Activated T-helper 2 cell treated with anti-CD3 and anti-CD28 coated beads, Interferon-gamma antibody, Interleukin-2, Interleukin-4, amounts not matched to agents 10 μg/mL and 5 μg/mL and 100 μg/mL, durations not matched to agents 14 hours and 24 hours and 36 hours (primary cell): Measurements from ENCODE around the gene TRAPPC14. TPM values are rescaled to one million over a fixed set of nuclear protein-coding genes. Genes with fewer than 3 reads are reported as not detected.

Experiments used
- DNase-seq: peaks from one replicate; pipeline ENCODE4 v3.0.0; 2021; ENCODE audit warnings: low spot score
- H3K27ac Mint-ChIP-seq: one replicate; pipeline ENCODE4 v1.8.0; 2021; ENCODE audit warnings: mixed read lengths
- H3K27me3 Mint-ChIP-seq: one replicate; pipeline ENCODE4 v1.8.0; 2021; ENCODE audit warnings: low read depth, mixed read lengths
- H3K36me3 Mint-ChIP-seq: one replicate; pipeline ENCODE4 v1.8.0; 2021; ENCODE audit warnings: low read depth, mixed read lengths
- H3K4me1 Mint-ChIP-seq: one replicate; pipeline ENCODE4 v1.8.0; 2021; ENCODE audit warnings: low read depth, mixed read lengths
- H3K4me3 Mint-ChIP-seq: one replicate; pipeline ENCODE4 v1.8.0; 2021; ENCODE audit warnings: low read depth, mild to moderate bottlenecking, moderate library complexity, mixed read lengths
- H3K9me3 Mint-ChIP-seq: one replicate; pipeline ENCODE4 v1.8.0; 2021; ENCODE audit warnings: mixed read lengths
- intact Hi-C: fragments of 100-400 bp; cut with micrococcal nuclease; formaldehyde crosslinking; loops from one replicate; pipeline ENCODE4 v1.15.1; 2023
- total RNA-seq: library from RNA; stranded (reverse); gene quantifications from 2 replicates; pipeline ENCODE4 v1.2.3, GENCODE V29; 2022

Gene TRAPPC14
- total RNA-seq, 1 donor from 2014 or later, result 31.2 TPM

DNA sequence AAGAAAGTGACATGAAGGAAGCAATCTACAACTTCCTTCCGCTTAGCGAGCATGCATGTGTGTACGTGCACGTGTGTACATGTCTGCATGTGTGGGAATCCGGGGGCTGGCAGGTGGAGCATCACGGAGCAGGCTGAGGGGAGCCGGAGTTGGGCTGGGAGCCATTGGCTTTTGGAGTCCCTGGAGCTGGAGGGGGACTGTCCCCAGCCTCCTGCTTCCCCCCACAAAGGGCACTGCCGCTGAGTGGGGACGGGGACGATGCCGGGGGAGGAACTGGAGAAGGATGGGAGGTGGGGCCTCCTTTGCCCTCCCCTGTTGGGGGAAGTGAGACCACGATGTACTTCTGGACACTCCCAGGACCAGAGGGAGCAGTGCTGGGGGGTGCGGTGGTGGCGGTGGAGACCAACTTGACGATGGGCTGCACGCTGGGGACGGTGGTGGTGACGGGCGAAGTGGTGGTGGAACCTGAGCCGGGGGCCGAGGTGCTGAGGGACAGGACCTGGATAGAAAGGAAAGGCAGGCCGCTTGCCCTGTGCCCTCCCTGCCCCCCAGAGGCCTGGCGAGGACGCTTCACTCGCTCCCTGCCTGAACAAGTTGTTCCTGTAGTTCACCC lies 51.3 kb downstream of the TRAPPC14 start:
- intact Hi-C loops, result no loop called here
- DNase-seq, result no peak
- no peak overlapping the region for H3K4me3 Mint-ChIP-seq
- H3K27ac Mint-ChIP-seq, result no peak overlapping the region
- H3K4me1 Mint-ChIP-seq, result peaks cover 10% of the 10 kb centered on the region
- no peaks in the 10 kb centered on the region for H3K27me3 Mint-ChIP-seq
- H3K9me3 Mint-ChIP-seq, result no peaks in the 10 kb centered on the region
- peaks cover 47% of the 10 kb centered on the region for H3K36me3 Mint-ChIP-seq

- H3K4me3 Mint-ChIP-seq, result no peak overlapping the region
- H3K36me3 Mint-ChIP-seq, result peaks cover 43% of the 10 kb centered on the region
- no peaks in the 10 kb centered on the region for H3K9me3 Mint-ChIP-seq
- no peaks in the 10 kb centered on the region for H3K27me3 Mint-ChIP-seq
- H3K4me1 Mint-ChIP-seq, result peaks cover 10% of the 10 kb centered on the region
- intact Hi-C loops, result no loop called here
- no peak overlapping the region for H3K27ac Mint-ChIP-seq
- DNase-seq, result no peak
Measured at GRCh38 chr7:100106633-100107032, 51.9 kb downstream of the TRAPPC14 start.

DNA sequence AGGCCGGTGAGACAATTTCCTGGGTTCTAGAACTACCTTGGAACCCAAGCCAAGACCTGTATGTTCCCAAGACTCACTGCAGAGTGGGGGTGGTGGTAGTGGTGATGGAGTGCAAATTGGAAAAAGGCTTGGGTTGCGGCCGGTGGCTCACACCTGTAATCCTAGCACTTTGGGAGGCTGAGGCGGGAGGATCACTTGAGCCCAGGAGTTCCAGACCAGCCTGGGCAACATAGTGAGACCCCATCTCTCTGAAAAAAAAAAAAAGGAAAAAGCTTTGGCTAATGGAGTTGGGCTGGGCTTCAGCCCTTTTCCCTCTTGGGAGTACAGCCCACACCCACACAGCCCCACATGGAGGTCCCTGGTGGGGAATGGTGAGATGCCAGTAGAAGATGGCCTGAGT lies 53.0 kb downstream of the TRAPPC14 start:
- DNase-seq, result no peak
- intact Hi-C loops, result no loop called here
- Mint-ChIP-seq H3K27me3 (no peaks in the 10 kb centered on the region), H3K36me3 (peaks cover 40% of the 10 kb centered on the region), H3K9me3 (no peaks in the 10 kb centered on the region), H3K4me3 (no peak overlapping the region), H3K27ac (no peak overlapping the region), H3K4me1 (peaks cover 10% of the 10 kb centered on the region)

Other genes with a start within 250 kb of the TRAPPC14 start
- 21.8 and 23.2 TPM in 2 replicates for gene TRIM4, start 239.2 kb downstream of the TRAPPC14 start, total RNA-seq
- gene GJC3, start 229.1 kb downstream of the TRAPPC14 start, total RNA-seq, result 0.21 TPM in 1 of 2 replicates, not detected in the other
- gene AZGP1, start 182.7 kb downstream of the TRAPPC14 start, total RNA-seq, result not detected in 2 replicates
- gene ZKSCAN1, start 143.1 kb downstream of the TRAPPC14 start, total RNA-seq, result 59.0 and 63.5 TPM in 2 replicates
- 6.1 and 7.7 TPM in 2 replicates for gene ZSCAN21, start 108.9 kb downstream of the TRAPPC14 start, total RNA-seq
- 23.6 and 25.5 TPM in 2 replicates for gene ZNF3, start 77.0 kb downstream of the TRAPPC14 start, total RNA-seq
- 116 and 119 TPM in 2 replicates for gene COPS6, start 69.8 kb downstream of the TRAPPC14 start, total RNA-seq
- 383 and 389 TPM in 2 replicates for gene MCM7, start 57.3 kb downstream of the TRAPPC14 start, total RNA-seq
- gene AP4M1, start 57.1 kb downstream of the TRAPPC14 start, total RNA-seq, result 12.2 and 16.4 TPM in 2 replicates
- 68.1 and 76.9 TPM in 2 replicates for gene TAF6, start 39.4 kb downstream of the TRAPPC14 start, total RNA-seq
- gene CNPY4, start 39.1 kb downstream of the TRAPPC14 start, total RNA-seq, result 17.0 and 19.1 TPM in 2 replicates
- 2.8 and 2.9 TPM in 2 replicates for gene MBLAC1, start 31.8 kb downstream of the TRAPPC14 start, total RNA-seq
- 125 and 130 TPM in 2 replicates for gene LAMTOR4, start 9.8 kb downstream of the TRAPPC14 start, total RNA-seq
- gene GAL3ST4, start 9.9 kb upstream of the TRAPPC14 start, total RNA-seq, result 2.4 and 2.8 TPM in 2 replicates
- gene GPC2, start 18.7 kb upstream of the TRAPPC14 start, total RNA-seq, result 7.0 and 7.8 TPM in 2 replicates
- 20.6 and 22.3 TPM in 2 replicates for gene STAG3, start 19.2 kb upstream of the TRAPPC14 start, total RNA-seq
- 18.7 and 21.7 TPM in 2 replicates for gene PVRIG, start 61.2 kb upstream of the TRAPPC14 start, total RNA-seq
- gene SPDYE3, start 149.0 kb upstream of the TRAPPC14 start, total RNA-seq, result not detected in 2 replicates
- 86.2 and 87.5 TPM in 2 replicates for gene PILRB, start 199.4 kb upstream of the TRAPPC14 start, total RNA-seq
- 12.3 TPM in 2 replicates for gene PILRA, start 214.8 kb upstream of the TRAPPC14 start, total RNA-seq